Stomach (tissue), 9 donors: ENCODE results near the gene NQO1. TPM values are rescaled to one million over a fixed set of nuclear protein-coding genes. Genes with fewer than 3 reads are reported as not detected.
A peak's percentile ranks its signal among the peaks of the same experiment; 100 is the strongest.
"Not testable (repeated sequence)": the region's sequence is repeated elsewhere in the genome, so short reads cannot be mapped to it uniquely, and the experiment has no call there.

ENCODE experiments used
- DNase-seq, 2 donors: peaks; one replicate each; pipeline versions ENCODE4 v3.0.0 to v3.0.0-alpha.2; 2013 to 2019
- H3K27ac ChIP-seq, 5 donors: fragments of 200-600 bp in 4 of 5; sonication (generic) in 4 of 5; one replicate each; pipeline ENCODE4 v1.5.1; 2013 to 2019; ENCODE audit warnings: mild to moderate bottlenecking in 1 of 5, moderate library complexity in 1 of 5
- H3K27me3 ChIP-seq, 3 donors: fragments of 200-600 bp; sonication (generic); one replicate each; pipeline ENCODE4 v1.5.1; 2017 to 2019; ENCODE audit warnings: mixed run types in 1 of 3
- H3K36me3 ChIP-seq, 4 donors: fragments of 200-600 bp; sonication (generic); 1 replicate in 3 of 4; 2 replicates in 1 of 4; pipeline ENCODE4 v1.5.1; 2016 to 2019
- H3K4me1 ChIP-seq, 4 donors: fragments of 200-600 bp; sonication (generic); one replicate each; pipeline ENCODE4 v1.5.1; 2016 to 2019
- H3K4me3 ChIP-seq, 4 donors: fragments of 200-600 bp; sonication (generic) in 3 of 4; one replicate each; pipeline ENCODE4 v1.5.1; 2016 to 2019; ENCODE audit warnings: mild to moderate bottlenecking in 1 of 4
- H3K9me3 ChIP-seq, 4 donors: fragments of 200-600 bp; sonication (generic); one replicate each; pipeline ENCODE4 v1.5.1; 2016 to 2019
- CTCF ChIP-seq, 7 experiments: fragments of 450-650 bp in 4 of 7; fragments of 200-600 bp in 3 of 7; sonication (generic) in 3 of 7; IDR thresholded peaks; one replicate each; pipeline ENCODE4 v1.5.1; 2016 to 2019; ENCODE audit warnings: antibody characterized with exemption in 7 of 7, control low read depth in 2 of 7, mild to moderate bottlenecking in 1 of 7
- EP300 ChIP-seq: sonication (generic); formaldehyde crosslinking; IDR thresholded peaks from one replicate; pipeline ENCODE4 v1.6.1; 2017; ENCODE audit warnings: antibody characterized with exemption
- POLR2A ChIP-seq, 4 donors: fragments of 450-650 bp; IDR thresholded peaks; one replicate each; pipeline ENCODE4 v1.6.1; 2016; ENCODE audit warnings: antibody characterized with exemption in 4 of 4, control low read depth in 2 of 4, mild to moderate bottlenecking in 1 of 4, moderate library complexity in 1 of 4
- POLR2AphosphoS5 ChIP-seq, 3 donors: sonication (generic); formaldehyde crosslinking; IDR thresholded peaks; one replicate each; pipeline ENCODE4 v1.6.1; 2016; ENCODE audit warnings: antibody characterized with exemption in 3 of 3
- WGBS, 5 donors: extraction: QIAGEN DNeasy Blood & Tissue Kit in 3 of 5; methylation state at CpG; one replicate each; pipeline versions ENCODE4 v1.1.5 to v1.1.7; 2013 to 2018; 5-methylcytosine and 5-hydroxymethylcytosine counted together
- intact Hi-C: fragments of 100-400 bp; cut with DNase I; formaldehyde crosslinking; loops from one replicate; pipeline ENCODE4 v1.15.1; 2023; ENCODE audit warnings: low total_unique reads
- polyA plus RNA-seq, 3 donors: library from polyadenylated mRNA; stranded (reverse); fragments of 200-250 nt; gene quantifications; one replicate each; pipeline ENCODE4 v1.2.3, GENCODE V29; 2013
- total RNA-seq, 5 donors: library from RNA; depleted of rRNA; stranded (reverse); fragments of >200 nt; gene quantifications; one replicate each; pipeline versions ENCODE4 v1.1.0 to v1.2.3, GENCODE V29; 2014 to 2016
- donor health status: healthy with polysubstance abuse.
- donor health status: Bipolar disorder and iron deficiency.
- donor health status: healthy.

Gene NQO1
- total and polyA plus RNA-seq, 8 donors: 58.8 to 1,232 (median 202) TPM

- no peak overlapping the region for H3K4me3 ChIP-seq
- no peaks in the 10 kb centered on the region for H3K9me3 ChIP-seq
- peaks cover 9 to 33% (median 19%) of the 10 kb centered on the region in 4 donors for H3K4me1 ChIP-seq
- H3K27ac ChIP-seq: peak overlapping the region in 3 of 5 donors; percentile 5 to 13 (median 7)
- H3K27me3 ChIP-seq: no peaks in the 10 kb centered on the region
- no peak for DNase-seq
- intact Hi-C loops: no loop called here
- H3K36me3 ChIP-seq: peaks cover 38 to 77% (median 69%) of the 10 kb centered on the region in 4 donors
- no peak for TF ChIP-seq EP300
- TF ChIP-seq POLR2A (IDR thresholded peaks at IDR 0.05): no peak
- TF ChIP-seq CTCF (IDR thresholded peaks at IDR 0.05): no peak
- no peak for TF ChIP-seq POLR2AphosphoS5 (IDR thresholded peaks at IDR 0.05)
- 55 to 77% (median 61%) methylated on average over 8 of the region's 8 CpGs for WGBS, 5 donors
These were observed 15.2 kb upstream of the NQO1 start for GRCh38 chr16:69741519-69741918.

GRCh38 chr16:69732101-69732500 is 5.7 kb upstream of the NQO1 start:
- no peak for DNase-seq
- TF ChIP-seq CTCF (IDR thresholded peaks at IDR 0.05) (no peak), POLR2AphosphoS5 (IDR thresholded peaks at IDR 0.05) (no peak), POLR2A (IDR thresholded peaks at IDR 0.05) (no peak)
- Histone ChIP-seq H3K9me3 (no peaks in the 10 kb centered on the region), H3K27ac (no peak overlapping the region), H3K36me3 (no peaks in the 10 kb centered on the region), H3K4me3 (no peak overlapping the region), H3K27me3 (no peaks in the 10 kb centered on the region), H3K4me1 (peaks cover 9 to 23% (median 15%) of the 10 kb centered on the region in 4 donors)
- intact Hi-C loops: no loop called here
- WGBS, 5 donors: 82 to 90% (median 87%) methylated on average over 6 of the region's 6 CpGs

GRCh38 chr16:69731280-69731679 is 4.9 kb upstream of the NQO1 start:
- H3K27ac ChIP-seq, H3K36me3 ChIP-seq, intact Hi-C loops, H3K9me3 ChIP-seq, H3K4me3 ChIP-seq, H3K27me3 ChIP-seq, DNase-seq: not testable (repeated sequence)
- peaks cover 14 to 24% (median 21%) of the 10 kb centered on the region in 4 donors for H3K4me1 ChIP-seq
- WGBS, 5 donors: 77 to 97% (median 90%) methylated on average over 4 to 5 of the region's 5 CpGs

- H3K4me3 ChIP-seq, H3K27me3 ChIP-seq, H3K9me3 ChIP-seq, intact Hi-C loops, DNase-seq, H3K36me3 ChIP-seq: not testable (repeated sequence)
- H3K27ac ChIP-seq: peak overlapping the region in 1 of 5 donors; percentile 86
- H3K4me1 ChIP-seq: peaks cover 14 to 44% (median 32%) of the 10 kb centered on the region in 4 donors
- 73 to 95% (median 88%) methylated on average over 4 of the region's 4 CpGs for WGBS, 5 donors
These were observed 2.7 kb upstream of the NQO1 start for GRCh38 chr16:69729030-69729429.

- Histone ChIP-seq H3K4me1 (peaks cover 14 to 48% (median 40%) of the 10 kb centered on the region in 4 donors), H3K9me3 (no peaks in the 10 kb centered on the region), H3K27ac (peak overlapping the region; percentile 86 to 93 (median 89)), H3K36me3 (no peaks in the 10 kb centered on the region), H3K27me3 (no peaks in the 10 kb centered on the region), H3K4me3 (peak overlapping the region in 2 of 4 donors; percentile 52 to 61)
- DNase-seq: peak in 1 of 2 donors; percentile 85
- WGBS, 5 donors: 35 to 75% (median 51%) methylated on average over 5 of the region's 5 CpGs
- no peak for TF ChIP-seq POLR2A (IDR thresholded peaks at IDR 0.05)
- TF ChIP-seq CTCF (IDR thresholded peaks at IDR 0.05): no peak
- no peak for TF ChIP-seq EP300
- intact Hi-C loops: no loop called here
These were observed 1.5 kb upstream of the NQO1 start for GRCh38 chr16:69727916-69728270.
